ENCODE measurements around the gene ZNF511.

DNA sequence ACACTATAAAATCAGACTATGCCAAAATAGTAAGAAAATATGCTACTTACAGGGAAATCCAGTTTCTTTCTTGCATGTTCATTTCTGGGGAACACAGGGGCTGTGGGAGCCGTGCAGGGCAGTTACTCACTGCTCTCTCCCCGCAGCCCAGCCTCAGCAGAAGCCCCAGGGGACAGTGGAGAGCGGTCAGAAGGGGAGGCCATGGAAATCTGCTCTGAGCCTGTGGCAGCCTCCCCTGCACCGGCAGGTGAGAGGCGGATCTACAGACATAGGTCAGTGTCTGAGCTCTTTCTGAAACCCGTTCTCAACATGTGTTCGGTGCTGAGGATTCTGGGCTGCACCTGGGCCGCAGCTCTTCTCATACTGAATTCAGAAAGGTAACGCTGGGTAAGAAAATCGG, 2.9 kb downstream of the ZNF511 start:
- TF ChIP-seq, protein P1, sequence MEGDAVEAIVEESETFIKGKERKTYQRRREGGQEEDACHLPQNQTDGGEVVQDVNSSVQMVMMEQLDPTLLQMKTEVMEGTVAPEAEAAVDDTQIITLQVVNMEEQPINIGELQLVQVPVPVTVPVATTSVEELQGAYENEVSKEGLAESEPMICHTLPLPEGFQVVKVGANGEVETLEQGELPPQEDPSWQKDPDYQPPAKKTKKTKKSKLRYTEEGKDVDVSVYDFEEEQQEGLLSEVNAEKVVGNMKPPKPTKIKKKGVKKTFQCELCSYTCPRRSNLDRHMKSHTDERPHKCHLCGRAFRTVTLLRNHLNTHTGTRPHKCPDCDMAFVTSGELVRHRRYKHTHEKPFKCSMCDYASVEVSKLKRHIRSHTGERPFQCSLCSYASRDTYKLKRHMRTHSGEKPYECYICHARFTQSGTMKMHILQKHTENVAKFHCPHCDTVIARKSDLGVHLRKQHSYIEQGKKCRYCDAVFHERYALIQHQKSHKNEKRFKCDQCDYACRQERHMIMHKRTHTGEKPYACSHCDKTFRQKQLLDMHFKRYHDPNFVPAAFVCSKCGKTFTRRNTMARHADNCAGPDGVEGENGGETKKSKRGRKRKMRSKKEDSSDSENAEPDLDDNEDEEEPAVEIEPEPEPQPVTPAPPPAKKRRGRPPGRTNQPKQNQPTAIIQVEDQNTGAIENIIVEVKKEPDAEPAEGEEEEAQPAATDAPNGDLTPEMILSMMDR (IDR thresholded peaks at IDR 0.05; ENCODE audit: insufficient read depth, low read depth, low read length), result no peak
- no peak for TF ChIP-seq EZH2 (IDR thresholded peaks at IDR 0.05; ENCODE audit: insufficient read depth, low read length)
